ENCODE measurements around the gene SPAG8.

- TF ChIP-seq CTCF (IDR thresholded peaks at IDR 0.05) (no peak), EZH2 (IDR thresholded peaks at IDR 0.05; ENCODE audit: borderline replicate concordance, insufficient read depth, low read depth, low read length, poor library complexity, severe bottlenecking) (no peak)
Measured at GRCh38 chr9:35854091-35854762, 42.2 kb upstream of the SPAG8 start.

Data from B cell (primary cell).